ENCODE data around the gene MYOCOS.

DNA sequence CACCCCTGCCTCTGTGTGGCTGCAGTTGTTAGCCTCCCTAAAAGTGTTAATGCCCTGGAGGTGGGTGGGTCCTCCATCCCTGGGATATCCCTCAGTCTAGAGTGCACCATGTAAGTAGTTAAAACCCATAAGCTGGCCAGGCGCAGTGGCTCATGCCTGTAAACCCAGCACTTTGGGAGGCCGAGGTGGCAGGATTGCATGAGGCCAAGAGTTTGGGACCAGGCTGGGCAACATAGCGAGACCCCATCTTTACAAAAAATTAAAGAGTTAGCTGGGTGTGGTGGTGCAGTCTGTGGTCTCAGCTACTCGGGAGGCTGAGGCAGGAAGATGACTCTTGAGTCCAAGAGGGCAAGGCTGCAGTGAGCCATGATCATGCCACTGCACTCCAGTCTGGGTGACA, 20.2 kb downstream of the MYOCOS start:
- no peak for TF ChIP-seq EZH2phosphoT487 (IDR thresholded peaks at IDR 0.05; ENCODE audit: borderline replicate concordance)
- TF ChIP-seq, protein P1, sequence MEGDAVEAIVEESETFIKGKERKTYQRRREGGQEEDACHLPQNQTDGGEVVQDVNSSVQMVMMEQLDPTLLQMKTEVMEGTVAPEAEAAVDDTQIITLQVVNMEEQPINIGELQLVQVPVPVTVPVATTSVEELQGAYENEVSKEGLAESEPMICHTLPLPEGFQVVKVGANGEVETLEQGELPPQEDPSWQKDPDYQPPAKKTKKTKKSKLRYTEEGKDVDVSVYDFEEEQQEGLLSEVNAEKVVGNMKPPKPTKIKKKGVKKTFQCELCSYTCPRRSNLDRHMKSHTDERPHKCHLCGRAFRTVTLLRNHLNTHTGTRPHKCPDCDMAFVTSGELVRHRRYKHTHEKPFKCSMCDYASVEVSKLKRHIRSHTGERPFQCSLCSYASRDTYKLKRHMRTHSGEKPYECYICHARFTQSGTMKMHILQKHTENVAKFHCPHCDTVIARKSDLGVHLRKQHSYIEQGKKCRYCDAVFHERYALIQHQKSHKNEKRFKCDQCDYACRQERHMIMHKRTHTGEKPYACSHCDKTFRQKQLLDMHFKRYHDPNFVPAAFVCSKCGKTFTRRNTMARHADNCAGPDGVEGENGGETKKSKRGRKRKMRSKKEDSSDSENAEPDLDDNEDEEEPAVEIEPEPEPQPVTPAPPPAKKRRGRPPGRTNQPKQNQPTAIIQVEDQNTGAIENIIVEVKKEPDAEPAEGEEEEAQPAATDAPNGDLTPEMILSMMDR (conservative IDR thresholded peaks at IDR 0.05; ENCODE audit: low read length), result no peak
